Upper lobe of left lung (tissue), 6 donors: ENCODE data around the gene CC2D2B. TPM values are rescaled to one million over a fixed set of nuclear protein-coding genes. Genes with fewer than 3 reads are reported as not detected.

Source experiments
- ATAC-seq, 2 donors: fragments of 200-7000 bp; cut with Tn5 transposase; one replicate each; pipeline ENCODE4 v1.9.1; 2022; ENCODE audit warnings: mild to moderate bottlenecking in 2 of 2, moderate library complexity in 2 of 2; ENCODE audit not compliant: low FRiP score in 2 of 2
- DNase-seq, 2 donors: peaks; one replicate each; pipeline ENCODE4 v3.0.0-alpha.2; 2019 to 2020
- H3K27ac ChIP-seq, 4 donors: fragments of 200-600 bp; sonication (generic); one replicate each; pipeline ENCODE4 v1.5.1; 2016 to 2019
- H3K27me3 ChIP-seq, 4 donors: fragments of 200-600 bp; sonication (generic); one replicate each; pipeline ENCODE4 v1.5.1; 2017 to 2019
- H3K36me3 ChIP-seq, 4 donors: fragments of 200-600 bp; sonication (generic); one replicate each; pipeline ENCODE4 v1.5.1; 2016 to 2019
- H3K4me1 ChIP-seq, 4 donors: fragments of 200-600 bp; sonication (generic); one replicate each; pipeline ENCODE4 v1.5.1; 2018 to 2019
- H3K4me3 ChIP-seq, 4 donors: fragments of 200-600 bp; sonication (generic); one replicate each; pipeline ENCODE4 v1.5.1; 2017 to 2019; ENCODE audit warnings: mild to moderate bottlenecking in 2 of 4, moderate library complexity in 1 of 4
- H3K9me3 ChIP-seq, 4 donors: fragments of 200-600 bp; sonication (generic); one replicate each; pipeline ENCODE4 v1.5.1; 2018 to 2019
- CTCF ChIP-seq, 6 experiments: fragments of 450-650 bp in 4 of 6; fragments of 200-600 bp in 2 of 6; sonication (generic) in 2 of 6; IDR thresholded peaks; one replicate each; pipeline ENCODE4 v1.5.1; 2016 to 2019; ENCODE audit warnings: antibody characterized with exemption in 6 of 6
- EP300 ChIP-seq, 4 donors: sonication (generic); formaldehyde crosslinking; IDR thresholded peaks; one replicate each; pipeline ENCODE4 v1.5.1; 2017; ENCODE audit warnings: antibody characterized with exemption in 4 of 4, control low read depth in 2 of 4
- POLR2A ChIP-seq, 4 donors: fragments of 450-650 bp; IDR thresholded peaks; one replicate each; pipeline ENCODE4 v1.5.1; 2016 to 2017; ENCODE audit warnings: antibody characterized with exemption in 4 of 4, mild to moderate bottlenecking in 2 of 4
- POLR2AphosphoS5 ChIP-seq, 2 donors: sonication (generic); formaldehyde crosslinking; IDR thresholded peaks; one replicate each; pipeline ENCODE4 v1.5.1; 2017; ENCODE audit warnings: antibody characterized with exemption in 2 of 2
- WGBS, 2 donors: methylation state at CpG; one replicate each; pipeline ENCODE4 v1.1.5; 2017 to 2018; 5-methylcytosine and 5-hydroxymethylcytosine counted together
- total RNA-seq, 6 donors: library from RNA; depleted of rRNA in 4 of 6; stranded (reverse); fragments of >200 nt in 4 of 6; gene quantifications; one replicate each; pipeline versions ENCODE4 v1.1.0 to v1.2.1, GENCODE V29; 2016 to 2021
- donor health status: DM: no; HTN: no; CAD: no; lungs with moderate emphysema.
- donor health status: DM: no; HTN: yes; CAD: no; lungs with severe emphysema.

CC2D2B gene
- total RNA-seq, 6 donors from 2014 or later: 0.94 to 5.5 (median 4.1) TPM

GRCh38 chr10:95925033-95925432 is 17.3 kb downstream of the CC2D2B start:
- 66 to 90% methylated on average over 3 of the region's 3 CpGs for WGBS, 2 donors
- Histone ChIP-seq H3K27ac (no peak overlapping the region), H3K4me1 (no peaks in the 10 kb centered on the region), H3K4me3 (no peak overlapping the region), H3K36me3 (no peaks in the 10 kb centered on the region), H3K9me3 (no peaks in the 10 kb centered on the region), H3K27me3 (no peaks in the 10 kb centered on the region)
- no peak for TF ChIP-seq POLR2AphosphoS5 (IDR thresholded peaks at IDR 0.05)
- TF ChIP-seq POLR2A (IDR thresholded peaks at IDR 0.05): no peak
- TF ChIP-seq EP300 (IDR thresholded peaks at IDR 0.05): no peak
- TF ChIP-seq CTCF (IDR thresholded peaks at IDR 0.05): no peak
- ATAC-seq (no peak), DNase-seq (no peak)

GRCh38 chr10:95935429-95935828 is 27.7 kb downstream of the CC2D2B start:
- no peak overlapping the region for H3K4me3 ChIP-seq
- H3K4me1 ChIP-seq: no peaks in the 10 kb centered on the region
- ATAC-seq (no peak), DNase-seq (no peak)
- H3K27ac ChIP-seq: no peak overlapping the region
- 94 to 96% methylated on average over 2 of the region's 2 CpGs for WGBS, 2 donors
- peaks cover 0 to 7% (median 2%) of the 10 kb centered on the region in 4 donors for H3K9me3 ChIP-seq
- no peaks in the 10 kb centered on the region for H3K27me3 ChIP-seq
- H3K36me3 ChIP-seq: no peaks in the 10 kb centered on the region
- no peak for TF ChIP-seq POLR2AphosphoS5 (IDR thresholded peaks at IDR 0.05)
- TF ChIP-seq POLR2A (IDR thresholded peaks at IDR 0.05): no peak
- TF ChIP-seq EP300 (IDR thresholded peaks at IDR 0.05): no peak
- TF ChIP-seq CTCF (IDR thresholded peaks at IDR 0.05): no peak

GRCh38 chr10:95941115-95941514 is 33.3 kb downstream of the CC2D2B start:
- H3K4me1 ChIP-seq: no peaks in the 10 kb centered on the region
- no peak overlapping the region for H3K4me3 ChIP-seq
- H3K27me3 ChIP-seq: no peaks in the 10 kb centered on the region
- no peak for ATAC-seq
- WGBS, 2 donors: 79 to 80% methylated on average over 4 of the region's 4 CpGs
- DNase-seq: no peak
- H3K36me3 ChIP-seq: no peaks in the 10 kb centered on the region
- TF ChIP-seq POLR2AphosphoS5 (IDR thresholded peaks at IDR 0.05) (no peak), CTCF (IDR thresholded peaks at IDR 0.05) (no peak), EP300 (IDR thresholded peaks at IDR 0.05) (no peak), POLR2A (IDR thresholded peaks at IDR 0.05) (no peak)
- no peak overlapping the region for H3K27ac ChIP-seq
- peaks cover 0 to 12% (median 2%) of the 10 kb centered on the region in 4 donors for H3K9me3 ChIP-seq

- Histone ChIP-seq H3K4me1 (peaks cover 0 to 6% (median 2%) of the 10 kb centered on the region in 4 donors), H3K27ac (no peak overlapping the region), H3K36me3 (no peaks in the 10 kb centered on the region), H3K27me3 (no peaks in the 10 kb centered on the region), H3K4me3 (no peak overlapping the region), H3K9me3 (peaks cover 7 to 19% (median 9%) of the 10 kb centered on the region in 4 donors)
- 56 to 61% methylated on average over 7 of the region's 7 CpGs for WGBS, 2 donors
- ATAC-seq (no peak), DNase-seq (no peak)
- TF ChIP-seq POLR2AphosphoS5 (IDR thresholded peaks at IDR 0.05) (no peak), POLR2A (IDR thresholded peaks at IDR 0.05) (no peak), CTCF (IDR thresholded peaks at IDR 0.05) (no peak), EP300 (IDR thresholded peaks at IDR 0.05) (no peak)
These were observed 55.6 kb downstream of the CC2D2B start for GRCh38 chr10:95963202-95963990.

GRCh38 chr10:95963991-95964389 is 56.2 kb downstream of the CC2D2B start:
- Histone ChIP-seq H3K36me3 (no peaks in the 10 kb centered on the region), H3K4me3 (no peak overlapping the region), H3K4me1 (peaks cover 0 to 6% (median 2%) of the 10 kb centered on the region in 4 donors), H3K9me3 (peaks cover 4 to 15% (median 8%) of the 10 kb centered on the region in 4 donors), H3K27ac (no peak overlapping the region), H3K27me3 (no peaks in the 10 kb centered on the region)
- 39 to 71% methylated on average over 1 of the region's 1 CpG for WGBS, 2 donors
- ATAC-seq: no peak
- DNase-seq: no peak
- TF ChIP-seq POLR2AphosphoS5 (IDR thresholded peaks at IDR 0.05): no peak
- TF ChIP-seq POLR2A (IDR thresholded peaks at IDR 0.05): no peak
- no peak for TF ChIP-seq EP300 (IDR thresholded peaks at IDR 0.05)
- TF ChIP-seq CTCF (IDR thresholded peaks at IDR 0.05): no peak
